Measurements from ENCODE around the gene RAD21L1.

DNA sequence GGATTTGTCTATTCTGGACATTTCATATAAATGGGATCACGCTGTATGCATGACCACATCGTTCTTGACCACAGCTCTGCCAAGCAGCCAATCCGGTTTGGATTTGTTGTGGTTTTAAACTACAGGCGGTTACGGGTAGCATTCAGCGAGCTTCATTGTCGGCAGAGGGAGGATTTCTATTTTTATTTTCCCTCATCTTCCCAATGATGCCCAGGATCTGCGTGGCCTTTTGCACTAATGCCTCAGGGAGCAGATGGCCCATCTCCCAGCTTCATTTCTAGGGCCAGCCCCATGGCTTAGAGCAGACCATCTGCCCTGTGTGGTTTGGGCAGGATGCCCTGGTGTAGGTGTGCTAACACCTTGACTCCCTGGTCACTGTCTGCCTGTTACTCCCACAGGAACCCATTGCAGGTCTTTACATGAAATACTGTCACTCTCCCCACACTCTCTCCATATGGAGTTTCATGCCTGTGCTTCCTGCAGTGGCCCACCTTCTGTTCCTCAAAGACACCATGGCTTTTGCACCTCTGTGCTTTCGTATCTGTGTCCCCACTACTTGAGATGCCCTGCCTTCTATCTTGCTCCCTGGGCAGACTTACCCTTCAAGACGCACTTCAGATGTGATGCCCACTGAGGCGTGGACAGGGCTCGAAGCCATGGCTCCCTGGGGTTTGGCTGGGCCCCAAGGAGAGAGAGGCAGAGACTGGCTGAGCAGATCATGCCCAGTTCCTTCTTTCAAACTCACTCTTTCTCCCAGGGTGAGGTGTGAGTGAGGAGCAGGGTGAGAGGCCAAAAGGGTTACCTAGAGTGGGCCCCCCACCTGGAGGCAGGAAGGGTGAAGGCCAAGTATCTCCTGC is 77.1 kb downstream of the RAD21L1 start:
- TF ChIP-seq ZFP36 (IDR thresholded peaks at IDR 0.05; ENCODE audit: borderline replicate concordance, partially characterized antibody) (no peak), RFX5 (IDR thresholded peaks at IDR 0.05) (no peak), EP300 (IDR thresholded peaks at IDR 0.05) (no peak), MAX (IDR thresholded peaks at IDR 0.05) (no peak), POLR2A (IDR thresholded peaks at IDR 0.05; ENCODE audit: low read length) (no peak), FOSL2 (IDR thresholded peaks at IDR 0.05) (no peak), FOSL2 (CRISPR knock-in tag; IDR thresholded peaks at IDR 0.05) (no peak)
- TF ChIP-seq, protein P1, sequence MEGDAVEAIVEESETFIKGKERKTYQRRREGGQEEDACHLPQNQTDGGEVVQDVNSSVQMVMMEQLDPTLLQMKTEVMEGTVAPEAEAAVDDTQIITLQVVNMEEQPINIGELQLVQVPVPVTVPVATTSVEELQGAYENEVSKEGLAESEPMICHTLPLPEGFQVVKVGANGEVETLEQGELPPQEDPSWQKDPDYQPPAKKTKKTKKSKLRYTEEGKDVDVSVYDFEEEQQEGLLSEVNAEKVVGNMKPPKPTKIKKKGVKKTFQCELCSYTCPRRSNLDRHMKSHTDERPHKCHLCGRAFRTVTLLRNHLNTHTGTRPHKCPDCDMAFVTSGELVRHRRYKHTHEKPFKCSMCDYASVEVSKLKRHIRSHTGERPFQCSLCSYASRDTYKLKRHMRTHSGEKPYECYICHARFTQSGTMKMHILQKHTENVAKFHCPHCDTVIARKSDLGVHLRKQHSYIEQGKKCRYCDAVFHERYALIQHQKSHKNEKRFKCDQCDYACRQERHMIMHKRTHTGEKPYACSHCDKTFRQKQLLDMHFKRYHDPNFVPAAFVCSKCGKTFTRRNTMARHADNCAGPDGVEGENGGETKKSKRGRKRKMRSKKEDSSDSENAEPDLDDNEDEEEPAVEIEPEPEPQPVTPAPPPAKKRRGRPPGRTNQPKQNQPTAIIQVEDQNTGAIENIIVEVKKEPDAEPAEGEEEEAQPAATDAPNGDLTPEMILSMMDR (IDR thresholded peaks at IDR 0.05): no peak
- TF ChIP-seq, protein P2, sequence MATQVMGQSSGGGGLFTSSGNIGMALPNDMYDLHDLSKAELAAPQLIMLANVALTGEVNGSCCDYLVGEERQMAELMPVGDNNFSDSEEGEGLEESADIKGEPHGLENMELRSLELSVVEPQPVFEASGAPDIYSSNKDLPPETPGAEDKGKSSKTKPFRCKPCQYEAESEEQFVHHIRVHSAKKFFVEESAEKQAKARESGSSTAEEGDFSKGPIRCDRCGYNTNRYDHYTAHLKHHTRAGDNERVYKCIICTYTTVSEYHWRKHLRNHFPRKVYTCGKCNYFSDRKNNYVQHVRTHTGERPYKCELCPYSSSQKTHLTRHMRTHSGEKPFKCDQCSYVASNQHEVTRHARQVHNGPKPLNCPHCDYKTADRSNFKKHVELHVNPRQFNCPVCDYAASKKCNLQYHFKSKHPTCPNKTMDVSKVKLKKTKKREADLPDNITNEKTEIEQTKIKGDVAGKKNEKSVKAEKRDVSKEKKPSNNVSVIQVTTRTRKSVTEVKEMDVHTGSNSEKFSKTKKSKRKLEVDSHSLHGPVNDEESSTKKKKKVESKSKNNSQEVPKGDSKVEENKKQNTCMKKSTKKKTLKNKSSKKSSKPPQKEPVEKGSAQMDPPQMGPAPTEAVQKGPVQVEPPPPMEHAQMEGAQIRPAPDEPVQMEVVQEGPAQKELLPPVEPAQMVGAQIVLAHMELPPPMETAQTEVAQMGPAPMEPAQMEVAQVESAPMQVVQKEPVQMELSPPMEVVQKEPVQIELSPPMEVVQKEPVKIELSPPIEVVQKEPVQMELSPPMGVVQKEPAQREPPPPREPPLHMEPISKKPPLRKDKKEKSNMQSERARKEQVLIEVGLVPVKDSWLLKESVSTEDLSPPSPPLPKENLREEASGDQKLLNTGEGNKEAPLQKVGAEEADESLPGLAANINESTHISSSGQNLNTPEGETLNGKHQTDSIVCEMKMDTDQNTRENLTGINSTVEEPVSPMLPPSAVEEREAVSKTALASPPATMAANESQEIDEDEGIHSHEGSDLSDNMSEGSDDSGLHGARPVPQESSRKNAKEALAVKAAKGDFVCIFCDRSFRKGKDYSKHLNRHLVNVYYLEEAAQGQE (IDR thresholded peaks at IDR 0.05): no peak
